Left colon (tissue), 2 donors: ENCODE results near the gene XPOT. TPM values are rescaled to one million over a fixed set of nuclear protein-coding genes. Genes with fewer than 3 reads are reported as not detected.

Experiments used
- ATAC-seq: fragments of 200-7000 bp; cut with Tn5 transposase; one replicate; pipeline ENCODE4 v1.9.1; 2020; ENCODE audit warnings: mild to moderate bottlenecking, moderate library complexity
- DNase-seq, 2 donors: peaks; one replicate each; pipeline ENCODE4 v3.0.0-alpha.2; 2020
- intact Hi-C, 2 donors: fragments of 100-400 bp; cut with DNase I in 1 of 2; cut with micrococcal nuclease in 1 of 2; formaldehyde crosslinking; loops; one replicate each; pipeline versions ENCODE4 v1.11.2 to v1.14.0; 2022; cut with DNase I, micrococcal nuclease
- total RNA-seq, 2 donors: library from RNA; stranded (reverse); fragmentation: NEBNext Ultra II Directional; extraction: Animal tissue kit (Norgen Biotek cat#: 25700); gene quantifications; one replicate each; pipeline ENCODE4 v1.2.1, GENCODE V29; 2021
- donor health status: DM: no; HTN: no; CAD: no.
- donor health status: DM: yes; HTN: yes; CAD: no.

XPOT gene
- total RNA-seq, 2 donors from 2014 or later: 24.3 to 30.4 TPM

DNA sequence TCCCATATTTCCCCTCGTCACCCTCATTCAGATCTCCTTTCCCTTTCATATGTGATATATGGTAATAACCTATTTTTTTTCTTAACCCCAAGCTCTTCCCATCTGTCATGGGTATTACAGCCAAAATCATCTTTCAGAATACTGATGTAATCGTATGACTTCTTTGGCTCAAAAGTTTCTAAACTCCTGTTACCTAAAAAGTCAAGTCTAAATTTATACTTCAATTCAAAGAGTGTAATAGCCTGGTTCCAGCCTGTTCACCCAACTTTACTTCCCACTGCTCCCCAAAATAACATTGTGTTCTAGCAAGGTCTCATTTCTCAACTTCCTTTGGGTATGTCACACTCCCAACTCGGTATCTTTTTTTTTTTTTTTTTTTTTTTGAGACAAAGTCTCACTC lies 96.2 kb downstream of the XPOT start:
- no peak for DNase-seq
- intact Hi-C loops: no loop called here
- ATAC-seq: no peak

Other genes with a start within 250 kb of the XPOT start
- gene KICS2, start 182.1 kb upstream of the XPOT start, total RNA-seq: 1 to 10 TPM; 5.2 to 5.7 TPM
- 1 to 10 TPM in 1 of 2 donors, under 1 TPM in 1; 0.24 to 1.6 TPM for gene C12orf56, start 13.6 kb upstream of the XPOT start, total RNA-seq
- 10 to 100 TPM; 17.1 to 17.7 TPM for gene TBK1, start 47.7 kb downstream of the XPOT start, total RNA-seq
- 100 to 1,000 TPM in 1 of 2 donors, 10 to 100 TPM in 1; 88.4 to 104 TPM for gene RASSF3, start 206.1 kb downstream of the XPOT start, total RNA-seq